Spleen (tissue), 13 donors: ENCODE results near the gene NHERF2. TPM values are rescaled to one million over a fixed set of nuclear protein-coding genes. Genes with fewer than 3 reads are reported as not detected.

Source experiments
- DNase-seq: peaks from one replicate; pipeline ENCODE4 v3.0.0-alpha.2; 2020
- H3K27ac ChIP-seq, 8 donors: fragments of 200-600 bp; sonication (generic) in 7 of 8; 1 replicate in 4 of 8; 2 replicates in 4 of 8; pipeline versions ENCODE4 v1.5.0 to v1.8.0; 2016 to 2021; ENCODE audit warnings: inconsistent platforms in 4 of 8, mild to moderate bottlenecking in 4 of 8, moderate library complexity in 1 of 8
- H3K27me3 ChIP-seq, 7 donors: fragments of 200-600 bp; sonication (generic) in 6 of 7; replicated peaks in 1 of 7; 1 replicate in 4 of 7; 2 replicates in 3 of 7; pipeline versions ENCODE4 v1.5.0 to v1.8.0; 2016 to 2021; ENCODE audit warnings: inconsistent platforms in 3 of 7, mild to moderate bottlenecking in 1 of 7
- H3K36me3 ChIP-seq, 6 donors: fragments of 200-600 bp; sonication (generic) in 5 of 6; 1 replicate in 4 of 6; 2 replicates in 2 of 6; pipeline versions ENCODE4 v1.5.0 to v1.8.0; 2016 to 2021; ENCODE audit warnings: inconsistent platforms in 2 of 6
- H3K4me1 ChIP-seq, 6 donors: fragments of 200-600 bp; sonication (generic) in 5 of 6; 1 replicate in 3 of 6; 2 replicates in 3 of 6; pipeline versions ENCODE4 v1.5.0 to v1.8.0; 2016 to 2021; ENCODE audit warnings: inconsistent platforms in 3 of 6
- H3K4me3 ChIP-seq, 8 donors: fragments of 200-600 bp; sonication (generic) in 7 of 8; 1 replicate in 4 of 8; 2 replicates in 4 of 8; pipeline versions ENCODE4 v1.5.0 to v1.8.0; 2016 to 2021; ENCODE audit warnings: inconsistent platforms in 4 of 8, mild to moderate bottlenecking in 4 of 8, moderate library complexity in 2 of 8
- H3K9me3 ChIP-seq, 8 donors: fragments of 200-600 bp; sonication (generic) in 7 of 8; 1 replicate in 4 of 8; 2 replicates in 4 of 8; pipeline versions ENCODE4 v1.5.0 to v1.8.0; 2016 to 2021; ENCODE audit warnings: inconsistent platforms in 4 of 8
- CTCF ChIP-seq, 11 experiments: fragments of 200-600 bp in 7 of 11; fragments of 450-650 bp in 4 of 11; sonication (generic) in 4 of 11; IDR thresholded peaks in 8 of 11; conservative IDR thresholded peaks in 3 of 11; 1 replicate in 7 of 11; 2 replicates in 4 of 11; pipeline versions ENCODE4 v1.4.0 to v1.8.0; 2016 to 2021; ENCODE audit warnings: antibody characterized with exemption in 11 of 11, inconsistent platforms in 4 of 11, mild to moderate bottlenecking in 1 of 11
- POLR2A ChIP-seq, 3 donors: fragments of 450-650 bp; IDR thresholded peaks; one replicate each; pipeline ENCODE4 v1.5.1; 2017; ENCODE audit warnings: antibody characterized with exemption in 3 of 3, mild to moderate bottlenecking in 1 of 3
- POLR2AphosphoS5 ChIP-seq, 3 donors: sonication (generic); formaldehyde crosslinking; IDR thresholded peaks; one replicate each; pipeline ENCODE4 v1.5.1; 2017; ENCODE audit warnings: antibody characterized with exemption in 3 of 3
- WGBS, 5 donors: extraction: QIAGEN DNeasy Blood & Tissue Kit in 3 of 5; methylation state at CpG; one replicate each; pipeline versions ENCODE4 v1.1.5 to v1.1.7; 2013 to 2018; 5-methylcytosine and 5-hydroxymethylcytosine counted together
- intact Hi-C: fragments of 100-400 bp; cut with DNase I; formaldehyde crosslinking; loops from one replicate; pipeline ENCODE4 v1.15.0; 2023; ENCODE audit warnings: low total_unique reads
- long read RNA-seq, 2 donors: transcript quantifications; one replicate each; lab custom pipeline, GENCODE V29; 2026
- polyA plus RNA-seq, 3 donors: library from polyadenylated mRNA; stranded (reverse); fragments of 200-250 nt; gene quantifications; one replicate each; pipeline ENCODE4 v1.2.1, GENCODE V29; 2013
- total RNA-seq, 7 donors: library from RNA; depleted of rRNA in 3 of 7; stranded (reverse); fragments of >200 nt in 3 of 7; fragmentation: NEBNext Ultra II Directional in 4 of 7; extraction: Animal tissue kit (Norgen Biotek cat#: 25700) in 4 of 7; gene quantifications; one replicate each; pipeline versions ENCODE4 v1.1.0 to v1.2.1, GENCODE V29; 2016 to 2021
- donor health status: healthy with polysubstance abuse.
- donor health status: DM: no; HTN: no; CAD: no; lungs with moderate emphysema.
- donor health status: DM: no; HTN: no; CAD: no.
- donor health status: Bipolar disorder and iron deficiency.
- donor health status: healthy.
- donor health status: DM: no; HTN: no; CAD: no.
- donor health status: DM: yes; HTN: yes; CAD: no.

Gene NHERF2
- total RNA-seq (100 to 1,000 TPM in 4 of 7 donors, 10 to 100 TPM in 3; 62.4 to 179 (median 126) TPM), polyA plus RNA-seq (100 to 1,000 TPM in 1 of 3 donors, 10 to 100 TPM in 2; 64.6 to 218 (median 71.2) TPM)
- long read RNA-seq, donor 1, transcript SLC9A3R2-208 (6 exons, 1,199 nt), result minor isoform, 7 of 96 reads
- long read RNA-seq, donor 1, transcript SLC9A3R2-202 (7 exons, 1,564 nt), result minor isoform, 10 of 96 reads
- long read RNA-seq, donor 1, transcript SLC9A3R2-201 (7 exons, 2,194 nt), result major isoform, 56 of 96 reads
- long read RNA-seq, donor 1, transcript SLC9A3R2-205 (5 exons, 1,087 nt), result minor isoform, 9 of 96 reads
- long read RNA-seq, donor 1, partial matches to known transcripts, result 7 of 96 reads
- long read RNA-seq, donor 1, other reads (novel, unspliced or antisense), result 0 of 96 reads
- long read RNA-seq, donor 2, transcript SLC9A3R2-205 (5 exons, 1,087 nt), result minor isoform, 5 of 60 reads
- long read RNA-seq, donor 2, transcript SLC9A3R2-201 (7 exons, 2,194 nt), result major isoform, 38 of 60 reads
- long read RNA-seq, donor 2, transcript SLC9A3R2-202 (7 exons, 1,564 nt), result minor isoform, 8 of 60 reads
- long read RNA-seq, donor 2, partial matches to known transcripts, result 0 of 60 reads
- long read RNA-seq, donor 2, other reads (novel, unspliced or antisense), result 0 of 60 reads

GRCh38 chr16:2026461-2027023 lies at the start of gene NHERF2:
Gene NHERF2, plus strand, starts transcription at chr16:2026902. Its CDS starts 104 bp downstream, at chr16:2027006.
- Histone ChIP-seq H3K9me3 (no peaks in the 10 kb centered on the region), H3K36me3 (peaks cover 0 to 15% (median 0%) of the 10 kb centered on the region in 6 donors), H3K4me1 (peaks cover 24 to 90% (median 78%) of the 10 kb centered on the region in 6 donors), H3K4me3 (peak within 1 kb of the TSS; percentile 43 to 87 (median 69)), H3K27me3 (peaks cover 0 to 56% (median 12%) of the 10 kb centered on the region in 7 donors), H3K27ac (peak within 1 kb of the TSS in 7 of 8 donors; percentile 63 to 90 (median 87))
- 9 to 53% (median 18%) methylated on average over 3 to 59 of the region's 59 CpGs for WGBS, 5 donors
- intact Hi-C loops, result loop anchor here (5.0 kb wide), 1 partner anchor 126 kb away; no protein-coding TSS in a partner anchor
- DNase-seq, result peak; percentile 77
- TF ChIP-seq CTCF (IDR thresholded peaks at IDR 0.05 in 8 of 11, conservative IDR thresholded peaks at IDR 0.05 in 3 of 11) (no peak), POLR2A (IDR thresholded peaks at IDR 0.05) (no peak), POLR2AphosphoS5 (IDR thresholded peaks at IDR 0.05) (no peak)

- peaks cover 23 to 63% (median 52%) of the 10 kb centered on the region in 6 donors for H3K36me3 ChIP-seq
Measured at GRCh38 chr16:1976951-1977874, 49.5 kb upstream of the NHERF2 start.

GRCh38 chr16:1977875-1978268 lies 48.8 kb upstream of the NHERF2 start:
- Histone ChIP-seq H3K4me3 (no peak overlapping the region), H3K27me3 (peaks cover 3 to 94% (median 41%) of the 10 kb centered on the region in 7 donors), H3K36me3 (peaks cover 23 to 63% (median 52%) of the 10 kb centered on the region in 6 donors), H3K9me3 (no peaks in the 10 kb centered on the region), H3K4me1 (peaks cover 7 to 41% (median 20%) of the 10 kb centered on the region in 6 donors), H3K27ac (no peak overlapping the region)
- intact Hi-C loops, result no loop called here
- 94 to 99% (median 97%) methylated on average over 14 to 18 of the region's 18 CpGs for WGBS, 5 donors
- no peak for DNase-seq
- TF ChIP-seq POLR2A (IDR thresholded peaks at IDR 0.05), result no peak
- TF ChIP-seq CTCF (IDR thresholded peaks at IDR 0.05 in 8 of 11, conservative IDR thresholded peaks at IDR 0.05 in 3 of 11), result no peak
- no peak for TF ChIP-seq POLR2AphosphoS5 (IDR thresholded peaks at IDR 0.05)

More at GRCh38 chr16:1976951-1977874, 49.5 kb upstream of the NHERF2 start:
- TF ChIP-seq POLR2A (IDR thresholded peaks at IDR 0.05) (no peak), POLR2AphosphoS5 (IDR thresholded peaks at IDR 0.05) (peak in 1 of 3 donors; percentile 7)
- no peak for DNase-seq
- H3K27ac ChIP-seq, result no peak overlapping the region
- peaks cover 3 to 87% (median 41%) of the 10 kb centered on the region in 7 donors for H3K27me3 ChIP-seq
- H3K9me3 ChIP-seq, result no peaks in the 10 kb centered on the region
- 94 to 95% (median 94%) methylated on average over 23 to 33 of the region's 33 CpGs for WGBS, 5 donors
- intact Hi-C loops, result no loop called here
- peaks cover 10 to 43% (median 25%) of the 10 kb centered on the region in 6 donors for H3K4me1 ChIP-seq
- H3K4me3 ChIP-seq, result no peak overlapping the region
